KOPT-K1 (cell line): Measurements from ENCODE around the gene MS4A4A.

Source experiments
- H3K27ac ChIP-seq: fragments of 200-600 bp; sonication (generic); 2 replicates; pipeline ENCODE4 v1.5.1; 2016; ENCODE audit warnings: antibody characterized with exemption, mild to moderate bottlenecking, low read depth, low read length; ENCODE audit not compliant: poor library complexity, severe bottlenecking
- H3K36me3 ChIP-seq: fragments of 200-600 bp; sonication (generic); 2 replicates; pipeline ENCODE4 v1.5.1; 2017; ENCODE audit warnings: antibody characterized with exemption, mild to moderate bottlenecking, low read length, moderate library complexity; ENCODE audit not compliant: insufficient read depth
- H3K9me3 ChIP-seq: fragments of 200-600 bp; sonication (generic); 2 replicates; pipeline ENCODE4 v1.5.1; 2017; ENCODE audit warnings: antibody characterized with exemption, low read length, mild to moderate bottlenecking; ENCODE audit not compliant: insufficient read depth, poor library complexity, severe bottlenecking

The MS4A4A gene

DNA sequence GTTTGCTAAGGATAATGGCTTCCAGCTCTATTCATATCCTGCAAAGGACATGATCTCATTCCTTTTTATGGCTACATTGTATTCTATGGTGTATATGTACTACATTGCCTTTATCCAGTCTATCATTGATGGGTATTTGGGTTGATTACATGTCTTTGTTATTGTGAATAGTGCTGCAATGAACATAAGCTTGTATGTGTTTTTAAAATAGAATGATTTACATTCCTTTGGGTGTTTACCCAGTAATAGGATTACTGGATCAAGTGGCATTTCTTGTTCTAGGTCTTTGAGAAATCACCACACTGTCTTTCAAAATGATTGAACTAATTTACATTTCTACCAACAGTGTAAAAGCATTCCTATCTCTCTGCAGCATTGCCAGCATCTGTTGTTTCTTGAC lies 40.6 kb downstream of the MS4A4A start:
- Histone ChIP-seq H3K27ac (no peak overlapping the region), H3K36me3 (no peaks in the 10 kb centered on the region), H3K9me3 (peaks cover 9% of the 10 kb centered on the region)

DNA sequence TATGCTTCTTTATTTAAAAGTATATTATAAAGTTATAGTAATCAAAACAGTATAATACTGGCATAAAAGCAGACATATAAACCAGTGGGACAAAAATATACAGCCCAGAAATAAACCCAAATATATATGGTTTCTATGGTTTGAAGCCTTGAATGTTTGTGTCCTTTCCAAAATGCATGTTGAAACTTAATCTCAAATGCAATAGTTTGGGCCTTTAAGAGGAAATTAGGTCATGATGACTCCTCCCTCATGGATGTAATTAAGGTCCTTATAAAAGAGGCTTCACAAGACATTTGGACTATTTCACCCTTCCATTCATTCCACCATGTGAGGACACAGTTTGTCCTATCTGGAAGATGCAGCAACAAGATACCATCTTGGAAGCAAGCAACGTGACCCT lies 46.5 kb downstream of the MS4A4A start, which contains the start of gene MS4A6E:
Gene MS4A6E, plus strand, starts transcription at position 301 of the 400 bp plus-strand sequence. CDS start 7,641 bp downstream, outside the sequence.
- Histone ChIP-seq H3K9me3 (peaks cover 8% of the 10 kb centered on the region), H3K27ac (no peak within 1 kb of the TSS), H3K36me3 (no peaks in the 10 kb centered on the region)

DNA sequence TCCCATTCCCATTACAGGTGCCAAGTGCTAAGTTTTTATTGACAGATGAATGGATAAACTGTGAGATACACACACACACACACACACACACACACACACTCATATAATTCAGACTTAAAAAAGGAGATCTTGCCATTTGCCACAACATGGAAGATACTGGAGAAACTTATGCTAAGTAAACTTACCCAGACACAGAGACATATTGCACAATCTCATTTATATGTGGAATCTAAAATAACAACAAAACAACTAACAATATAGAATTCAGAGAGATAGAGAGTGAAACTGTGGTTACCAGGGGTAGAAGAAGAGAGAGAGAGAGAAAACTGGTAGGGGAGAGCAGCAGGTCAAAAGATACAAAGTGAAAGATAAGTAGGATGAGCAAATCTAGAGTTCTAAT lies 48.0 kb downstream of the MS4A4A start:
- Histone ChIP-seq H3K27ac (no peak overlapping the region), H3K36me3 (no peaks in the 10 kb centered on the region), H3K9me3 (peaks cover 8% of the 10 kb centered on the region)

DNA sequence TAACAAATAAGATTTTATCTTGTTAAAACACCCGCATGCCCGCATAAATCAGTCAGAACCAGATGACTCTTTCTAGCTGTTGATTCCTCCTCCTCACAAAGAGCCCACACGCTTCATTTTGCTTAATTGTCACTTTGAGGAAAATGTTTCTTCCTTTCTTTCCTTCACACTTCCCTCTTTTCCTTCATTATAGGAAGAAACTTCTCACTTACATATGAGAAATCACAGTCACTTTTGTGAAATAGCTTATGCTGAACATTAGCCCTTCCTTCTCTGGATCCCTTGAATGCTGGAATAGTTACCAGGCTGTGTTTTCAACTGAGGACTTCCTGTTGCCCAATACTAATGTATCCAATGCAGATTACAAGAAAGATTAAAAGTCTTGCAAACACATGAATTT lies 52.4 kb downstream of the MS4A4A start:
- H3K36me3 ChIP-seq = no peaks in the 10 kb centered on the region
- H3K9me3 ChIP-seq = no peaks in the 10 kb centered on the region
- H3K27ac ChIP-seq = no peak overlapping the region

DNA sequence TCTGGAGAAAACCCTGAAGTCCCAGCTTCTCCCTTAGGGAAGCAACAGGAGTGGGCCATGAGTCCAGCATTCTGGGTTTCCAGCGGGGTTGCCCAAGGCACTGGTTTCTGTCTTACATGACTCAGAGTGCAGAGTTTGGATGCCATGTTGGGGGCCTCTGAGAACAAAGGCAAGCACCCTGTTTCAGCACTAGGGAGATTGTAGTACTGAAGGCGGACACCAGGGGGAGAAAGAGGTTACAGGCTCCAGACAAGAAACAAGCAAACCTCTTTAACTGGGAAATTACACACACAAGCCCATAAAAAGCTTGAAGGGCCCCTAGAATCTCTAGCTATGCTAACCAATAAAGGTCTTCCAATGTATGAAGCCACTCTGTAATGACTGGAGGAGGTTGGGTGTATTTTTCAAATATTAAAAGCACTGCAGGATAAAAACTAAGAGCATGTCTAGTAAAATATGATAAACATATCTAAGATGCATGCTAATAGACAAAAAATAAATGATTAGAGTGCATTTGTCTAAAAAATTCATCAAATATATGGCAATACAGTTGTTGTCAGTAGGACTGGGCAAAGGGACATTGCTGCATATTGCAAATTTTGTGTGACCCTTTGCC lies 53.6 kb downstream of the MS4A4A start:
- Histone ChIP-seq H3K27ac (no peak overlapping the region), H3K9me3 (no peaks in the 10 kb centered on the region), H3K36me3 (no peaks in the 10 kb centered on the region)

DNA sequence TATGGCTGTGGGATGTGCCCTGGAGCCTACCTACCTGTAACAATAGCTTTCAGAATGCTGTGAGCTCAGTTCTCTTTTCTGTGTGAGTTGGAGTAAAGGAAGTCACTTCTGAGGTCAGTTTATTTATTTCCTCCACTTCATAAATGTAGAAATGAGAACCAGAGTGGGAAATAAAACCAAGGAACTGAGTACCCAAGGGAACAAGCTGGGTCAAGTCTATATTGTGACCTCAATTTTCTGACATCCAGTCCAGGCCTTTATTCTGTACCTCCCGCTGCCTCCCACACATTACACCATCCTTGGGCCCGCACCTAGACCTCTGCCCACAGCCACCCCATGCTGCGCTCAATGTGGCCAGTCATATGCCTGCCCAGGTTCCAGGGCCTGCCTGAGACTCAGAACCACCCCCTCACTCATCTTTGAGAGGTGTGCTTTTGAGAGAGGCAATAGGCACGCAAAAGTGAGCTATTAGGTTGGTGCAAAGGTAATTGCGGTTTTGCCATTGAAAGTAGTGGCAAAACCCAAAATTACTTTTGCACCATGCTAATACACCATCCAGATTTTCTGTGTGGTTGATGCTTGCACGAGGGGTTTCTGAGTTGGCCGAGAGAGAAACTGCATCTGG lies 56.4 kb downstream of the MS4A4A start:
- no peak overlapping the region for H3K27ac ChIP-seq
- H3K36me3 ChIP-seq = no peaks in the 10 kb centered on the region

DNA sequence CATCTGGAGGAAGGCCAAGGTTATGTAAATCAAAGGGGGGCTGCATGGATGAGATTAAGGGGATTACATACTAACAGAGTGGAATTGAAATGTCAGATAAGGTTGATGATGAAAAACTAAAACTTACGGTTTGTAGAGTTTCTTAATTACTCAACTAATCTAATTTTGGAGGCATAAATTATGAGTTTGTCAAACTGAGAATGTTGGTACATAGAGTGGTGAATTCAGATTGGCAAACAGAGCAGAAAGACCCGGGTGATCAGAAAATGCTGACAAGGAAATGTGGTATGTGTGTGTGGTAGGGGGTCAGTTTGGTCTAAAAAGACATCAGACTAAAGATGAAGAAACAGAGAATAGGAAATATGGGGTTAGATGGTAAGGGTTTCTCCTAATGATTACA lies 57.6 kb downstream of the MS4A4A start:
- Histone ChIP-seq H3K9me3 (no peaks in the 10 kb centered on the region), H3K27ac (no peak overlapping the region), H3K36me3 (no peaks in the 10 kb centered on the region)

More for the DNA sequence above, 56.4 kb downstream of the MS4A4A start:
- H3K9me3 ChIP-seq = no peaks in the 10 kb centered on the region

DNA sequence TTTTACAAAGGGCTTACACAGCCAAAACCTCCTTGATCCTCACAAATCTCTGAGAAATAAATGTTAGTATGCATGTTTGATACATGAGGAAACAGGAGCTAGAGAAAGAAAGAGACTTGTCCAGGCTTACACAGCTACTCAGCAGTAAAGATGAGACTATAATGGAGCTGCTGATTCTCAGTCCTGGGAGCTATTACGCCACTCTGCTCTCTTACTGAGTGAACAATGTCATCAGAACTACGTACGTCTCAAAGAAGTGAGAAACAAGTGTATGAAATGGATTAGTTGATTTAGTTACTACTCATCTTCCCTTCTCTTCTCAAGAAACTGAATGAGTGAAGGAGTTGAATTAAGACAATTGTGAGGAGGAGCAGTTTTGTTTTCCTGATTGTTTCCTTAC lies 58.9 kb downstream of the MS4A4A start:
- Histone ChIP-seq H3K27ac (no peak overlapping the region), H3K9me3 (no peaks in the 10 kb centered on the region), H3K36me3 (no peaks in the 10 kb centered on the region)

DNA sequence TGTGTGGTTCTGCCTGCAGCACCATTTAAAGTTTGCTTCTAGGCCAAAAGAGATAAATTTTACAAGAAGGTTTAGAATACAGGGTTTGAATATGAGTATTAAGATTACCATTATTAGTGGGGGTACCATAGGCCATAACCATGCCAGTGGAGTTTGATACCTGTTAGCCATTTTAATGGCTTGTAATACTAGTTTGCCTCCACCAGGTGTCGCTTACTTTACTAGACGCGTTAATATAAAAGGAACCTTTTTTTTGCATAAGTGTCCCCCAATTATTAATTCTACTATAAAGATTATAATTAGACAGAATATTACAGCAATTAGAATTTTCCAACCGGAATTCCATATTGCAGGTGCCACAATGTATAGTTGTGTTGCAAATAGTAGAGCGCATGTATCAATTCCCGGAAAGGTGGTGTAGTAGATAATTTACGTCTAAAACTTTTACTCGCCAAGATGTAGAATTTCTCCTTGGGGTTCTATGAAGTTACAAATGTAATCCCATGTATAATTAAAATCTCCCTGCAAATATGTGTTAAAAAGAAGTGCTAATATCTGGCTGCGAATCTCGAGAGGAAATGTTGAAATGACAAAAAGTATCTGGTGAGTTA lies 62.7 kb downstream of the MS4A4A start:
- H3K27ac ChIP-seq = no peak overlapping the region
- no peaks in the 10 kb centered on the region for H3K9me3 ChIP-seq
- no peaks in the 10 kb centered on the region for H3K36me3 ChIP-seq

DNA sequence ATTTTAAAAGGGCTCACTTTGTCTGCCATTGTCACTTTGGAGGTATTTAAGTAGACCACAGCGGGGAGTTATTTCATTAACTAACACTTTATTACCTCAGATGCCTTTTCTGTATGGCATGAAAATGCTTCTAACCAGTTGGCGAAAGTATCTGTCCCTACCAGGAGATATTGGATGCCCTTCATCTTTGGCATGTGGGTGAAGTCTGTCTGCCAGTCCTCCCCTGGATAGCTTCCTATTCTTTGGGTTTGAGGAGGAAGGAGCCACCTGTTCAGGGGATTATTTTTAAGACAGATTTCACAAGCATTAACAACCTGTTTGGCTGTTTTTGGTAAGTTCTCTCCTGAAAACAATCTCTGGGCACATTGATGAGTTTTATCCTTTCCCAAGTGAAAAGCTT lies 63.7 kb downstream of the MS4A4A start:
- Histone ChIP-seq H3K36me3 (no peaks in the 10 kb centered on the region), H3K27ac (no peak overlapping the region), H3K9me3 (no peaks in the 10 kb centered on the region)

DNA sequence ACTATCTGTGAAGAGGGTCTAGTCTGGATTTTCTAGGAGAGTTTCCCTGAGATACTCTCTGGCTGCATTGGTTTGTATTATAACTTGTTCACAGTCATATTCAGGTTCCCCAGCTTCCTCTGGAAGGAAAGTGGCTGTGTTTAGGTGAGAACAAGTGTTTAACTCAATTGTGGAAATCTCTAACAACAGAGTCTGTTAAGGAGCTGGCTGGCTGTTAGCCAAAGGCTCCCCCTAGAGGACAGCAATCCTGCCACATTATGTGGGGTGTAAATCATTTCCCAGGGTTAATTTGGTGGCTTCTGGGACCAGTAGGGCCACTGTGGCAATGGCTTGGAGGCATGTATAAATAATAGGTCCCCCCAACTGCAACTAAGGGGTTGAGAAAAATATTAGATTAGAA lies 65.0 kb downstream of the MS4A4A start:
- Histone ChIP-seq H3K27ac (no peak overlapping the region), H3K36me3 (no peaks in the 10 kb centered on the region), H3K9me3 (no peaks in the 10 kb centered on the region)

DNA sequence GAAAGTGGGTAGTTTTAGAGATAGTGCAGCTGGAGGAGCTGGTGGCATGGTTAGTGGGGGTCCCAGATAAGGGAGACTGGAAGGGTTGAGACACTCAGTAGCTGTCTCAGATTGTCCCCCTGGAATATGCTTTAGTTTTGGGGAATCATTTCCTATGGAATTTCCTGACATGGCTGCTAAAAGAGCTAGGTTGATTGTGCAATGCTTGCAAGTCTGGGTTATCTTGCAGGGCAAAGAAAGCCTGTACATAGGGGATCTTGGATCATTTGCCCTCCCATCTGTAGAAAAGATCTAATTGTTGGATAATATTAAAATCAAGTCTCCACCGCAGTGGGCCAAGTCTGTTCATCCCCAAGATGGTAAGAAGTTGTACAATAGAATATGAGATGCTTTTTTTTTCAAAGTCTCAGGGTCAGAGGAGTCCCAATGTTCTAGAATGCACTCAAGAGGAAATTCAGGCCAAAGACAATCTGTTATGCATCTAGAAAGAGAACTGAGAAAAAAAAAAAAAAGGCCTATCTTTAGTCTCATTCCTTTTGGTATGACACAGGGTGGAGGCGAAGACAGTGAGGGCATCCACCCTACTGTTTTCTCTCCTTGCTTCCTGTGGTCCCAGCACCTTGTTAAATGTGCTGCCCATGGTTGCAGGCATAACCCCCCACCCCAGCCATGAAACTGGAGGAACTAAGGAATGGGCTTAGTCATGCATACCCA lies 66.8 kb downstream of the MS4A4A start:
- Histone ChIP-seq H3K36me3 (no peaks in the 10 kb centered on the region), H3K9me3 (no peaks in the 10 kb centered on the region), H3K27ac (no peak overlapping the region)

DNA sequence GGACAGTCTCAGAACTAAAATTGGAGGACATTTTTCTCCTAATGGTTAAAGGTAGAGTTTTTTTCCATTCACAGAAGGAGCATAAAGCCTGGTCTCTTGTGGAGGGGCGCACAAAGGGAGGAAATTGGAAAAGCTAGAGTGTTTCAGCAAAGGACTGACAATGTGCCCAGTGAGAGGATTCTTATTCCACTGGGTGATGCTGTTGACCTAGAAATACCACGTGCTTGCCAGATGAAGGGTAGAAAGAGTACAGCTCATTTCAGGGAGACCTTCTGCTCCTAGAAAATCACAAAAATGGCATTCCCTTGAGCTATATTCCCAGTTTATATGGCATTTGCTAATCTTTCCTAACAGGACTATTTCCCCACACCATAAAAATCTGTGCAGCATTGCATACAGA lies 67.7 kb downstream of the MS4A4A start:
- Histone ChIP-seq H3K9me3 (no peaks in the 10 kb centered on the region), H3K36me3 (no peaks in the 10 kb centered on the region), H3K27ac (no peak overlapping the region)

DNA sequence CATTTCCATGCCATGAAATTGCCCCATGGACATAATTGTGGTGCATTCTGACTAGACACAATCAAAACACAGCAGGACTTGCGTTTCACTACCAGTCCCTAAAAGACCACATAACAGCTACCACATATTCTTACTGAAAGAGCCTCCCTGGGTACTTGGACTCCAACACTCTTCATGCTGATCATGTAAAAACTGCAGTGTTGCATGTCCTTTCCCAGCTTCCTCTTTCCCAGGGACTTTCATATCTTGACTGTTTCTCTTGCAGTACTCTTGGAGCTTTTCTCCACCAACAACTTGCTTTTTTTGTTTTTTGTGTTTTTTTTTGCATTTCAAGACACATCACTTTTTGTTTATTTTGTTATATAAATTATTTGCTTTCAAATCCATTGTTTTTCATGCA lies 69.5 kb downstream of the MS4A4A start:
- no peak overlapping the region for H3K27ac ChIP-seq
- no peaks in the 10 kb centered on the region for H3K36me3 ChIP-seq

DNA sequence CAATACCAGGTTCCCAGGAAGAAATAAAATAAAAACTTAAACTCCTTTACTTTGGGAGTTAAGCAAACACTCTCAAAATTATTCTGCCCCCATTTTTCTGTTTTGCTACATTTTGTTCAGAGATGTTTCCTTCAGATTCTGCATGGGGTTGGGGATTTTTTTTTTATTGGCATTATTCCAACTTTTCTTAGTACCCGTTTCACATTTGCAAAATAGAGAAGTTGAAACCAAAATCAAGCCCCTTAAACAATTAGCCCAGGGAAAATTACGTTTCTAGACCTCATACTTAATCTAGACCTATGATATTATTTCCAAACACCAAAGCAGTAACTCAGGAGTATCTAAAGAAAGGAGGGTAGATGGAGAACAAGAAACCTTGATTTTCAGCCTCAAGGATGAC lies 77.3 kb downstream of the MS4A4A start:
- Histone ChIP-seq H3K9me3 (peaks cover 16% of the 10 kb centered on the region), H3K27ac (no peak overlapping the region), H3K36me3 (no peaks in the 10 kb centered on the region)

More for the DNA sequence above, 69.5 kb downstream of the MS4A4A start:
- peaks cover 6% of the 10 kb centered on the region for H3K9me3 ChIP-seq
